Measurements from ENCODE around the gene TRIM62. TPM values are rescaled to one million over a fixed set of nuclear protein-coding genes. Genes with fewer than 3 reads are reported as not detected.

TRIM62 gene
- total and polyA plus RNA-seq, 2 experiments from 2014 or later = 2.9 to 18.9 TPM

DNA sequence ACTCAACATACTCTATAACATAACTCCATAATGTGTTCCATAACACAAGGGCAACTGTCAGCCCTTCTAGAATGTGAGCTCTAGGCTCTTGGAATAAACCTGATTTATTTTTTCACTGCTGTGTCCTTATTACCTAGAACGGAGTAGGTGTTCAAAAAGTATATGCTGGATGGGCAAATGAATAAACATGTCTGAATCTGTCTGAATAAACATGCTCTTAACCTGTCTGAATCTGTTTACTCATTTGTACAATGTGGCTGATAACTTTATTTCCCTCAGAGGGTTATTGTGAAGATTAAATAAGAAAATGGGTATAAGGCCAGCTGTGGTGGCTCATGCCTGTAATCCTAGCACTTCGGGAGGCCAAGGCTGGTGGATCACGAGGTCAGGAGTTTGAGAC lies 58.6 kb downstream of the TRIM62 start:
- Histone ChIP-seq H3K4me2 (no peak overlapping the region), H3K4me1 (ENCODE audit: insufficient read depth) (peaks cover 10% of the 10 kb centered on the region), H3K27ac (ENCODE audit: low read depth) (no peak overlapping the region), H4K20me1 (replicated peaks; ENCODE audit: insufficient read depth) (no peaks in the 10 kb centered on the region), H3F3A (replicated peaks; ENCODE audit: low read depth) (no peaks in the 10 kb centered on the region; the same call in 1 of the 2 replicates), H3K27me3 (ENCODE audit: insufficient read depth) (peaks cover 15% of the 10 kb centered on the region; the same call in 1 of the 2 replicates), H3K79me2 (replicated peaks; ENCODE audit: insufficient read depth) (no peaks in the 10 kb centered on the region), H3K36me3 (ENCODE audit: insufficient read depth) (no peaks in the 10 kb centered on the region), H3K9me2 (ENCODE audit: insufficient read depth) (peaks cover 6% of the 10 kb centered on the region; the same call in 1 of the 2 replicates), H2AFZ (no peak overlapping the region), H3K4me3 (no peak overlapping the region)
- no peak for DNase-seq (ENCODE audit: low spot score)
- TF ChIP-seq CREB1 (CRISPR knock-in tag; IDR thresholded peaks at IDR 0.05; ENCODE audit: low read depth) = no peak
- no peak for TF ChIP-seq EZH2phosphoT487 (IDR thresholded peaks at IDR 0.05; ENCODE audit: unreplicated experiment)
- no peak for TF ChIP-seq JUNB (IDR thresholded peaks at IDR 0.05; ENCODE audit: unreplicated experiment)
- TF ChIP-seq, protein P1, sequence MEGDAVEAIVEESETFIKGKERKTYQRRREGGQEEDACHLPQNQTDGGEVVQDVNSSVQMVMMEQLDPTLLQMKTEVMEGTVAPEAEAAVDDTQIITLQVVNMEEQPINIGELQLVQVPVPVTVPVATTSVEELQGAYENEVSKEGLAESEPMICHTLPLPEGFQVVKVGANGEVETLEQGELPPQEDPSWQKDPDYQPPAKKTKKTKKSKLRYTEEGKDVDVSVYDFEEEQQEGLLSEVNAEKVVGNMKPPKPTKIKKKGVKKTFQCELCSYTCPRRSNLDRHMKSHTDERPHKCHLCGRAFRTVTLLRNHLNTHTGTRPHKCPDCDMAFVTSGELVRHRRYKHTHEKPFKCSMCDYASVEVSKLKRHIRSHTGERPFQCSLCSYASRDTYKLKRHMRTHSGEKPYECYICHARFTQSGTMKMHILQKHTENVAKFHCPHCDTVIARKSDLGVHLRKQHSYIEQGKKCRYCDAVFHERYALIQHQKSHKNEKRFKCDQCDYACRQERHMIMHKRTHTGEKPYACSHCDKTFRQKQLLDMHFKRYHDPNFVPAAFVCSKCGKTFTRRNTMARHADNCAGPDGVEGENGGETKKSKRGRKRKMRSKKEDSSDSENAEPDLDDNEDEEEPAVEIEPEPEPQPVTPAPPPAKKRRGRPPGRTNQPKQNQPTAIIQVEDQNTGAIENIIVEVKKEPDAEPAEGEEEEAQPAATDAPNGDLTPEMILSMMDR (conservative IDR thresholded peaks at IDR 0.05; ENCODE audit: low read depth in 2 of 2) = no peak
- no peak for TF ChIP-seq ZNF114 (CRISPR knock-in tag; IDR thresholded peaks at IDR 0.05)
- TF ChIP-seq, protein P2, sequence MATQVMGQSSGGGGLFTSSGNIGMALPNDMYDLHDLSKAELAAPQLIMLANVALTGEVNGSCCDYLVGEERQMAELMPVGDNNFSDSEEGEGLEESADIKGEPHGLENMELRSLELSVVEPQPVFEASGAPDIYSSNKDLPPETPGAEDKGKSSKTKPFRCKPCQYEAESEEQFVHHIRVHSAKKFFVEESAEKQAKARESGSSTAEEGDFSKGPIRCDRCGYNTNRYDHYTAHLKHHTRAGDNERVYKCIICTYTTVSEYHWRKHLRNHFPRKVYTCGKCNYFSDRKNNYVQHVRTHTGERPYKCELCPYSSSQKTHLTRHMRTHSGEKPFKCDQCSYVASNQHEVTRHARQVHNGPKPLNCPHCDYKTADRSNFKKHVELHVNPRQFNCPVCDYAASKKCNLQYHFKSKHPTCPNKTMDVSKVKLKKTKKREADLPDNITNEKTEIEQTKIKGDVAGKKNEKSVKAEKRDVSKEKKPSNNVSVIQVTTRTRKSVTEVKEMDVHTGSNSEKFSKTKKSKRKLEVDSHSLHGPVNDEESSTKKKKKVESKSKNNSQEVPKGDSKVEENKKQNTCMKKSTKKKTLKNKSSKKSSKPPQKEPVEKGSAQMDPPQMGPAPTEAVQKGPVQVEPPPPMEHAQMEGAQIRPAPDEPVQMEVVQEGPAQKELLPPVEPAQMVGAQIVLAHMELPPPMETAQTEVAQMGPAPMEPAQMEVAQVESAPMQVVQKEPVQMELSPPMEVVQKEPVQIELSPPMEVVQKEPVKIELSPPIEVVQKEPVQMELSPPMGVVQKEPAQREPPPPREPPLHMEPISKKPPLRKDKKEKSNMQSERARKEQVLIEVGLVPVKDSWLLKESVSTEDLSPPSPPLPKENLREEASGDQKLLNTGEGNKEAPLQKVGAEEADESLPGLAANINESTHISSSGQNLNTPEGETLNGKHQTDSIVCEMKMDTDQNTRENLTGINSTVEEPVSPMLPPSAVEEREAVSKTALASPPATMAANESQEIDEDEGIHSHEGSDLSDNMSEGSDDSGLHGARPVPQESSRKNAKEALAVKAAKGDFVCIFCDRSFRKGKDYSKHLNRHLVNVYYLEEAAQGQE (IDR thresholded peaks at IDR 0.05; ENCODE audit: unreplicated experiment) = no peak
- no peak for TF ChIP-seq POLR2AphosphoS5 (IDR thresholded peaks at IDR 0.05; ENCODE audit: low read depth)
- no peak for TF ChIP-seq EZH2 (IDR thresholded peaks at IDR 0.05; ENCODE audit: low read depth, unreplicated experiment)
- no peak for TF ChIP-seq ZNF331 (CRISPR knock-in tag; IDR thresholded peaks at IDR 0.05; ENCODE audit: low read depth)
- TF ChIP-seq, protein P3, sequence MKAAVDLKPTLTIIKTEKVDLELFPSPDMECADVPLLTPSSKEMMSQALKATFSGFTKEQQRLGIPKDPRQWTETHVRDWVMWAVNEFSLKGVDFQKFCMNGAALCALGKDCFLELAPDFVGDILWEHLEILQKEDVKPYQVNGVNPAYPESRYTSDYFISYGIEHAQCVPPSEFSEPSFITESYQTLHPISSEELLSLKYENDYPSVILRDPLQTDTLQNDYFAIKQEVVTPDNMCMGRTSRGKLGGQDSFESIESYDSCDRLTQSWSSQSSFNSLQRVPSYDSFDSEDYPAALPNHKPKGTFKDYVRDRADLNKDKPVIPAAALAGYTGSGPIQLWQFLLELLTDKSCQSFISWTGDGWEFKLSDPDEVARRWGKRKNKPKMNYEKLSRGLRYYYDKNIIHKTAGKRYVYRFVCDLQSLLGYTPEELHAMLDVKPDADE (IDR thresholded peaks at IDR 0.05) = no peak
- TF ChIP-seq NANOG (IDR thresholded peaks at IDR 0.05; ENCODE audit: borderline replicate concordance) = no peak
- TF ChIP-seq, protein P4, sequence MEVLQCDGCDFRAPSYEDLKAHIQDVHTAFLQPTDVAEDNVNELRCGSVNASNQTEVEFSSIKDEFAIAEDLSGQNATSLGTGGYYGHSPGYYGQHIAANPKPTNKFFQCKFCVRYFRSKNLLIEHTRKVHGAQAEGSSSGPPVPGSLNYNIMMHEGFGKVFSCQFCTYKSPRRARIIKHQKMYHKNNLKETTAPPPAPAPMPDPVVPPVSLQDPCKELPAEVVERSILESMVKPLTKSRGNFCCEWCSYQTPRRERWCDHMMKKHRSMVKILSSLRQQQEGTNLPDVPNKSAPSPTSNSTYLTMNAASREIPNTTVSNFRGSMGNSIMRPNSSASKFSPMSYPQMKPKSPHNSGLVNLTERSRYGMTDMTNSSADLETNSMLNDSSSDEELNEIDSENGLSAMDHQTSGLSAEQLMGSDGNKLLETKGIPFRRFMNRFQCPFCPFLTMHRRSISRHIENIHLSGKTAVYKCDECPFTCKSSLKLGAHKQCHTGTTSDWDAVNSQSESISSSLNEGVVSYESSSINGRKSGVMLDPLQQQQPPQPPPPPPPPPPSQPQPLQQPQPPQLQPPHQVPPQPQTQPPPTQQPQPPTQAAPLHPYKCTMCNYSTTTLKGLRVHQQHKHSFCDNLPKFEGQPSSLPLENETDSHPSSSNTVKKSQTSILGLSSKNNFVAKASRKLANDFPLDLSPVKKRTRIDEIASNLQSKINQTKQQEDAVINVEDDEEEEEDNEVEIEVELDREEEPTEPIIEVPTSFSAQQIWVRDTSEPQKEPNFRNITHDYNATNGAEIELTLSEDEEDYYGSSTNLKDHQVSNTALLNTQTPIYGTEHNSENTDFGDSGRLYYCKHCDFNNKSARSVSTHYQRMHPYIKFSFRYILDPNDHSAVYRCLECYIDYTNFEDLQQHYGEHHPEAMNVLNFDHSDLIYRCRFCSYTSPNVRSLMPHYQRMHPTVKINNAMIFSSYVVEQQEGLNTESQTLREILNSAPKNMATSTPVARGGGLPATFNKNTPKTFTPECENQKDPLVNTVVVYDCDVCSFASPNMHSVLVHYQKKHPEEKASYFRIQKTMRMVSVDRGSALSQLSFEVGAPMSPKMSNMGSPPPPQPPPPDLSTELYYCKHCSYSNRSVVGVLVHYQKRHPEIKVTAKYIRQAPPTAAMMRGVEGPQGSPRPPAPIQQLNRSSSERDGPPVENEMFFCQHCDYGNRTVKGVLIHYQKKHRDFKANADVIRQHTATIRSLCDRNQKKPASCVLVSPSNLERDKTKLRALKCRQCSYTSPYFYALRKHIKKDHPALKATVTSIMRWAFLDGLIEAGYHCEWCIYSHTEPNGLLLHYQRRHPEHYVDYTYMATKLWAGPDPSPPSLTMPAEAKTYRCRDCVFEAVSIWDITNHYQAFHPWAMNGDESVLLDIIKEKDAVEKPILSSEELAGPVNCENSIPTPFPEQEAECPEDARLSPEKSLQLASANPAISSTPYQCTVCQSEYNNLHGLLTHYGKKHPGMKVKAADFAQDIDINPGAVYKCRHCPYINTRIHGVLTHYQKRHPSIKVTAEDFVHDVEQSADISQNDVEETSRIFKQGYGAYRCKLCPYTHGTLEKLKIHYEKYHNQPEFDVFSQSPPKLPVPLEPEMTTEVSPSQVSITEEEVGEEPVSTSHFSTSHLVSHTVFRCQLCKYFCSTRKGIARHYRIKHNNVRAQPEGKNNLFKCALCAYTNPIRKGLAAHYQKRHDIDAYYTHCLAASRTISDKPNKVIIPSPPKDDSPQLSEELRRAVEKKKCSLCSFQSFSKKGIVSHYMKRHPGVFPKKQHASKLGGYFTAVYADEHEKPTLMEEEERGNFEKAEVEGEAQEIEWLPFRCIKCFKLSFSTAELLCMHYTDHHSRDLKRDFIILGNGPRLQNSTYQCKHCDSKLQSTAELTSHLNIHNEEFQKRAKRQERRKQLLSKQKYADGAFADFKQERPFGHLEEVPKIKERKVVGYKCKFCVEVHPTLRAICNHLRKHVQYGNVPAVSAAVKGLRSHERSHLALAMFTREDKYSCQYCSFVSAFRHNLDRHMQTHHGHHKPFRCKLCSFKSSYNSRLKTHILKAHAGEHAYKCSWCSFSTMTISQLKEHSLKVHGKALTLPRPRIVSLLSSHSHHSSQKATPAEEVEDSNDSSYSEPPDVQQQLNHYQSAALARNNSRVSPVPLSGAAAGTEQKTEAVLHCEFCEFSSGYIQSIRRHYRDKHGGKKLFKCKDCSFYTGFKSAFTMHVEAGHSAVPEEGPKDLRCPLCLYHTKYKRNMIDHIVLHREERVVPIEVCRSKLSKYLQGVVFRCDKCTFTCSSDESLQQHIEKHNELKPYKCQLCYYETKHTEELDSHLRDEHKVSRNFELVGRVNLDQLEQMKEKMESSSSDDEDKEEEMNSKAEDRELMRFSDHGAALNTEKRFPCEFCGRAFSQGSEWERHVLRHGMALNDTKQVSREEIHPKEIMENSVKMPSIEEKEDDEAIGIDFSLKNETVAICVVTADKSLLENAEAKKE (CRISPR knock-in tag; IDR thresholded peaks at IDR 0.05) = no peak
- no peak for TF ChIP-seq STAT1 (IDR thresholded peaks at IDR 0.05; ENCODE audit: unreplicated experiment)
- Mint-ChIP-seq H3K36me3 (ENCODE audit: low read depth) (peaks cover 8% of the 10 kb centered on the region), H3K9me3 (no peaks in the 10 kb centered on the region; the same call in 2 of the 3 replicates), H3K27me3 (ENCODE audit: insufficient read depth, low read depth, poor library complexity) (peaks cover 24% of the 10 kb centered on the region), H3K4me1 (peaks cover 14% of the 10 kb centered on the region; the same call in 2 of the 3 replicates), H3K4me3 (no peak overlapping the region), H3K27ac (no peak overlapping the region)
- no peak for ATAC-seq

Measured in GM23338 (cell line).